Brain microvascular endothelial cell (primary cell): ENCODE results near the gene PLA2G3.
A peak's percentile ranks its signal among the peaks of the same experiment; 100 is the strongest.

Experiments
- DNase-seq: peaks from one replicate; pipeline ENCODE4 v3.0.0-alpha.2; 2020
- H3K27ac ChIP-seq: fragments of 250-450 bp; sonication (Bioruptor Pico); 2 replicates; pipeline ENCODE4 v1.5.1; 2020; ENCODE audit warnings: mild to moderate bottlenecking, moderate library complexity
- H3K27me3 ChIP-seq: fragments of 250-450 bp; sonication (Bioruptor Pico); replicated peaks from 2 replicates; pipeline ENCODE4 v1.5.1; 2020; ENCODE audit warnings: mild to moderate bottlenecking
- H3K36me3 ChIP-seq: fragments of 250-450 bp; sonication (Bioruptor Pico); replicated peaks from 2 replicates; pipeline ENCODE4 v1.5.1; 2020; ENCODE audit warnings: mild to moderate bottlenecking
- H3K4me3 ChIP-seq: 2 replicates; pipeline ENCODE4 v1.5.1; 2011; ENCODE audit warnings: low read depth, mild to moderate bottlenecking, control low read depth, low read length, moderate library complexity
- CTCF ChIP-seq: IDR thresholded peaks from 2 replicates; pipeline ENCODE4 v1.5.1; 2011; ENCODE audit warnings: low read depth, mild to moderate bottlenecking, moderate library complexity, low read length, control low read depth, inconsistent platforms; ENCODE audit errors: missing control alignments
- in situ Hi-C: cut with HindIII; loops from 2 replicates; pipeline ENCODE4 v1.10.0; 2017; ENCODE audit warnings: low sequenced_read_pairs, low pct_ligation_motif_present

The PLA2G3 gene

DNA sequence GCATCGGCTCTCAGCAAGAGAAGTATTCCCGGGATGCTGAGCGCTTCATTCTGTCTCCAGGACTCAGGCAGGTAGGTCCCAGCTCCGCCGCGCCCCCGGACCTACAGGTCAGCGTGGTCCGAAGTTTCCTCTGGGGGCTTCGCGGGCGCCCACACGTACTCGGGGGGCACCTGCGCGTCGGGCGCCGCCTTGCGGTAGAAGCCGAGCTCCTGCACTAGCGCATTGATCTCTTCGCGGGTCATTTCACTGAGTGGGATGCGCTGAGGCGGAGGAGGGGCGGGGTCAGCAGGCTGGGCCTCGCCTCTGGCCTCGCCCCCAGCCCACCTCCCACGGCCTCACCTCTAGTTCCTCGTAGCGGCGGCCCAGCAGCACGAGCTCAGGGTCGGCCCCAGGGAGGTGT, 35.4 kb downstream of the PLA2G3 start:
- Histone ChIP-seq H3K27me3 (no peaks in the 10 kb centered on the region), H3K27ac (no peak overlapping the region), H3K4me3 (no peak overlapping the region), H3K36me3 (peaks cover 46% of the 10 kb centered on the region)
- no peak for DNase-seq
- TF ChIP-seq CTCF = peak; percentile 63
- in situ Hi-C loops = no loop called here

DNA sequence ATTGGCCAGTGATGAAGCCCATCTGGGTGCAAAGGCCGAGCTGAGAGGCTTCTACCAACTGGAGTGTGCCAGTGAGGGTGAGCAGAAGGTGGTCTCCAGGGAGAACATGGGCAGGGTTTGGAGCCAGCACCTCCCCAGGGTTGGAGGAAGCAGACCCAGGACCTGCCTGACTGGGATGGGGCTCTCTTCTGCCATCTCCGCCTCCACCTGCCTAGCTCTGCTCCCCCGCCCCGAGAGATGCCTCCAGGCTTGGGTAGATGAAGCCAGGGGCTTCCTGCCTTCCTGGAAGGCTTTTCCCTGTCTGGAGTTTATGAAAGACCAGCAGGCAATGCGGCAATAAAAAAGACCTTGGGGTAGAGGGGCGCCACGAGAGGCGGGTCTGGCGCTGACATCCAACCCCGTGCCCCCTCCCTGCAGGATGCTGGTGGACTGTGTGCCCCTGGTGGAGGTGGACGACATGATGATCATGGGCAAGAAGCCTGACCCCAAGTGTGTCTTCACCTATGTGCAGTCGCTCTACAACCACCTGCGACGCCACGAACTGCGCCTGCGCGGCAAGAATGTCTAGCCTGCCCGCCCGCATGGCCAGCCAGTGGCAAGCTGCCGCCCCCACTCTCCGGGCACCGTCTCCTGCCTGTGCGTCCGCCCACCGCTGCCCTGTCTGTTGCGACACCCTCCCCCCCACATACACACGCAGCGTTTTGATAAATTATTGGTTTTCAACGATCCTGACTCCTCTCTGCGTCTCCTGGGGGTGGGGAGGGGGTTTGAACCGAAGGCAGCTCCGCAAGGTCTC, 36.2 kb downstream of the PLA2G3 start:
- Histone ChIP-seq H3K4me3 (no peak overlapping the region), H3K27me3 (no peaks in the 10 kb centered on the region), H3K27ac (no peak overlapping the region), H3K36me3 (peaks cover 53% of the 10 kb centered on the region)
- no peak for TF ChIP-seq CTCF
- DNase-seq = no peak
- in situ Hi-C loops = no loop called here

GRCh38 chr22:31103111-31103510, 37.2 kb downstream of the PLA2G3 start:
- Histone ChIP-seq H3K36me3 (peaks cover 62% of the 10 kb centered on the region), H3K27me3 (no peaks in the 10 kb centered on the region), H3K4me3 (no peak overlapping the region), H3K27ac (peak overlapping the region; percentile 55)
- no peak for TF ChIP-seq CTCF
- in situ Hi-C loops = no loop called here
- no peak for DNase-seq

DNA sequence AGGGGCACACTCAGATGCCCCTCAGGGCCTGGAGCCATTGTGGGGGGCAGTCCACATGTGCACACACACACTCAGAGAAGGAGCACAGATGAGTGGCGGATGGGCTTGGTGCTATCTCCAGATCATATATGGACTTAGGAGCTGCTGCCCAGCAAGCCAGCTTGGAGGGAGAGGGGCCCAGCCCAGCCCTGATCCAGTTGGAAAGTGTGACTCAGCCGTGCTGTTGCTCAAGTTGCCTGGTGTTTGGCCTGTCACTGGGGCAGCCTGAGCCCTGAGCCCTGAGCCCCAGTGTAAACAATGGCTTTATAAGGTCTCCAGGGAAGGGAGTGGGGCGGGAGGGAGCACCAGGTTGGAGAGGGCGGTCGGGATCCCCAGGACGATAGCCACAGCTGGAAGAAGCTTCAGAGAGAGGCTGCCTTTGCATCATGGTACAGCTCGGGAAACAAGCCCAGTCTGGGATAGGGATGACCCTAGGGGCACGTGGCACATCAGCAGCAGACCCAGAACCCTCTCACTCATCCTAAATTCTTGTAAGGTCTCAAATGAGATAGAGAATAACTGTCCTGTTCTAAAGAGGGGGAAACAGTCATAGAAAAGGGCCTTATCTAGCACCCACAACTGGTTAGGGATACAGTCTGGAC, 37.7 kb downstream of the PLA2G3 start:
- Histone ChIP-seq H3K27me3 (no peaks in the 10 kb centered on the region), H3K4me3 (no peak overlapping the region), H3K27ac (peak overlapping the region; percentile 55), H3K36me3 (peaks cover 67% of the 10 kb centered on the region)
- TF ChIP-seq CTCF = no peak
- in situ Hi-C loops = no loop called here
- peak; percentile 78 for DNase-seq

DNA sequence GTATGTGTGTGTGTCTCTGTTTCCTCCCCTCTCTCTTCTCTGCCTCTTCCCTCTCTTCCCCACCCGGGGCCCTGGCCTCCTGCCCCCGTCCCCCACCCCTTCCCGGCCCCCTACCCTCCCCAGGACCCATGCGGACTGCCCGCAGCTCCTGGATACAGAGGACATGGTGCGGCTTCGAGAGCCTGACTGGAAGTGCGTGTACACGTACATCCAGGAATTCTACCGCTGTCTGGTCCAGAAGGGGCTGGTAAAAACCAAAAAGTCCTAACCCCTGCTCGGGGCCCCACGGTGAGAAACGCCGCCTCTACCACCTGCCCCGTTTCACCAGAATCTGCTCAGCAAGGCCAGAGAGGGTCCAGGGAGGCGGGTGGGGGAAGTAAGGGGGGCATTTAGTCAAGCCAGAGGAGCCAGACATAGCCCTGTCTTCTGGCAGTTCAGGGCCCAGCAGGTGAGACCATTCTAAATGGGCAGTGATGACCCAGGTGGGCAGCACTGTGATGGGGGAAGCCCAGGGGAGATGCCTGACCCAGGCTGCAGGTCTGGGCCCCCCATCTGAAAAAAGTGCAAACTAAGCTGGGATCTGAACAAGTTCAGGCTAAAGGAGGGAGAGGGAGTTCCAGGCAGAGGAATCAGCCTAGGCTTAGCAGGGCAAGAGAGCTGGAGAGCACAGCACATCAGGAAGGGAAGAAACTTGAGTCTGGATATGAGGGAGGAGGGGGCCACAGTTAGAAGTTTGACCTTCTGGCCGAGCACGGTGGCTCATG, 39.4 kb downstream of the PLA2G3 start:
- no peak for TF ChIP-seq CTCF
- Histone ChIP-seq H3K36me3 (peaks cover 82% of the 10 kb centered on the region), H3K27ac (no peak overlapping the region), H3K27me3 (no peaks in the 10 kb centered on the region), H3K4me3 (no peak overlapping the region)
- no peak for DNase-seq
- in situ Hi-C loops = no loop called here
